Spleen (tissue), 11 donors: ENCODE measurements around the gene SNX27. TPM values are rescaled to one million over a fixed set of nuclear protein-coding genes. Genes with fewer than 3 reads are reported as not detected.

ENCODE experiments used
- DNase-seq: peaks from one replicate; pipeline ENCODE4 v3.0.0-alpha.2; 2020
- H3K27ac ChIP-seq, 8 donors: fragments of 200-600 bp; sonication (generic) in 7 of 8; 1 replicate in 4 of 8; 2 replicates in 4 of 8; pipeline versions ENCODE4 v1.5.0 to v1.8.0; 2016 to 2021; ENCODE audit warnings: inconsistent platforms in 4 of 8, mild to moderate bottlenecking in 4 of 8, moderate library complexity in 1 of 8
- H3K27me3 ChIP-seq, 7 donors: fragments of 200-600 bp; sonication (generic) in 6 of 7; replicated peaks in 1 of 7; 1 replicate in 4 of 7; 2 replicates in 3 of 7; pipeline versions ENCODE4 v1.5.0 to v1.8.0; 2016 to 2021; ENCODE audit warnings: inconsistent platforms in 3 of 7, mild to moderate bottlenecking in 1 of 7
- H3K36me3 ChIP-seq, 6 donors: fragments of 200-600 bp; sonication (generic) in 5 of 6; 1 replicate in 4 of 6; 2 replicates in 2 of 6; pipeline versions ENCODE4 v1.5.0 to v1.8.0; 2016 to 2021; ENCODE audit warnings: inconsistent platforms in 2 of 6
- H3K4me1 ChIP-seq, 6 donors: fragments of 200-600 bp; sonication (generic) in 5 of 6; 1 replicate in 3 of 6; 2 replicates in 3 of 6; pipeline versions ENCODE4 v1.5.0 to v1.8.0; 2016 to 2021; ENCODE audit warnings: inconsistent platforms in 3 of 6
- H3K4me3 ChIP-seq, 8 donors: fragments of 200-600 bp; sonication (generic) in 7 of 8; 1 replicate in 4 of 8; 2 replicates in 4 of 8; pipeline versions ENCODE4 v1.5.0 to v1.8.0; 2016 to 2021; ENCODE audit warnings: inconsistent platforms in 4 of 8, mild to moderate bottlenecking in 4 of 8, moderate library complexity in 2 of 8
- H3K9me3 ChIP-seq, 8 donors: fragments of 200-600 bp; sonication (generic) in 7 of 8; 1 replicate in 4 of 8; 2 replicates in 4 of 8; pipeline versions ENCODE4 v1.5.0 to v1.8.0; 2016 to 2021; ENCODE audit warnings: inconsistent platforms in 4 of 8
- CTCF ChIP-seq, 11 experiments: fragments of 200-600 bp in 7 of 11; fragments of 450-650 bp in 4 of 11; sonication (generic) in 4 of 11; IDR thresholded peaks in 8 of 11; conservative IDR thresholded peaks in 3 of 11; 1 replicate in 7 of 11; 2 replicates in 4 of 11; pipeline versions ENCODE4 v1.4.0 to v1.8.0; 2016 to 2021; ENCODE audit warnings: antibody characterized with exemption in 11 of 11, inconsistent platforms in 4 of 11, mild to moderate bottlenecking in 1 of 11
- POLR2A ChIP-seq, 3 donors: fragments of 450-650 bp; IDR thresholded peaks; one replicate each; pipeline ENCODE4 v1.5.1; 2017; ENCODE audit warnings: antibody characterized with exemption in 3 of 3, mild to moderate bottlenecking in 1 of 3
- POLR2AphosphoS5 ChIP-seq, 3 donors: sonication (generic); formaldehyde crosslinking; IDR thresholded peaks; one replicate each; pipeline ENCODE4 v1.5.1; 2017; ENCODE audit warnings: antibody characterized with exemption in 3 of 3
- WGBS, 5 donors: extraction: QIAGEN DNeasy Blood & Tissue Kit in 3 of 5; methylation state at CpG; one replicate each; pipeline versions ENCODE4 v1.1.5 to v1.1.7; 2013 to 2018; 5-methylcytosine and 5-hydroxymethylcytosine counted together
- intact Hi-C: fragments of 100-400 bp; cut with DNase I; formaldehyde crosslinking; loops from one replicate; pipeline ENCODE4 v1.15.0; 2023; ENCODE audit warnings: low total_unique reads
- polyA plus RNA-seq, 3 donors: library from polyadenylated mRNA; stranded (reverse); fragments of 200-250 nt; gene quantifications; one replicate each; pipeline ENCODE4 v1.2.1, GENCODE V29; 2013
- total RNA-seq, 7 donors: library from RNA; depleted of rRNA in 3 of 7; stranded (reverse); fragments of >200 nt in 3 of 7; fragmentation: NEBNext Ultra II Directional in 4 of 7; extraction: Animal tissue kit (Norgen Biotek cat#: 25700) in 4 of 7; gene quantifications; one replicate each; pipeline versions ENCODE4 v1.1.0 to v1.2.1, GENCODE V29; 2016 to 2021
- donor health status: healthy with polysubstance abuse.
- donor health status: DM: no; HTN: no; CAD: no; lungs with moderate emphysema.
- donor health status: DM: no; HTN: no; CAD: no.
- donor health status: Bipolar disorder and iron deficiency.
- donor health status: healthy.
- donor health status: DM: no; HTN: no; CAD: no.
- donor health status: DM: yes; HTN: yes; CAD: no.

Gene SNX27
- total and polyA plus RNA-seq, 10 donors: 3.1 to 69.6 (median 48.3) TPM

GRCh38 chr1:151612501-151613281 is 841 bp downstream of the SNX27 start:
- H3K4me3 ChIP-seq: peak overlapping the region; percentile 95 to 100 (median 98)
- TF ChIP-seq POLR2AphosphoS5 (IDR thresholded peaks at IDR 0.05) (peak in 1 of 3 donors; percentile 16), CTCF (IDR thresholded peaks at IDR 0.05 in 8 of 11, conservative IDR thresholded peaks at IDR 0.05 in 3 of 11) (no peak)
- intact Hi-C loops: no loop called here
- peaks cover 0 to 18% (median 0%) of the 10 kb centered on the region in 6 donors for H3K36me3 ChIP-seq
- 1 to 4% (median 2%) methylated on average over 29 to 44 of the region's 44 CpGs for WGBS, 5 donors
- peaks cover 0 to 63% (median 46%) of the 10 kb centered on the region in 6 donors for H3K4me1 ChIP-seq
- peak overlapping the region; percentile 94 to 100 (median 96) for H3K27ac ChIP-seq
- H3K27me3 ChIP-seq: no peaks in the 10 kb centered on the region
- no peak for DNase-seq
- no peaks in the 10 kb centered on the region for H3K9me3 ChIP-seq

GRCh38 chr1:151613282-151613780 is 1.5 kb downstream of the SNX27 start:
- H3K27me3 ChIP-seq: no peaks in the 10 kb centered on the region
- TF ChIP-seq POLR2AphosphoS5 (IDR thresholded peaks at IDR 0.05): no peak
- no peak for TF ChIP-seq CTCF (IDR thresholded peaks at IDR 0.05 in 8 of 11, conservative IDR thresholded peaks at IDR 0.05 in 3 of 11)
- no peak for TF ChIP-seq POLR2A (IDR thresholded peaks at IDR 0.05)
- peak overlapping the region; percentile 95 to 100 (median 98) for H3K4me3 ChIP-seq
- peaks cover 0 to 68% (median 48%) of the 10 kb centered on the region in 6 donors for H3K4me1 ChIP-seq
- no peak for DNase-seq
- H3K36me3 ChIP-seq: peaks cover 0 to 18% (median 0%) of the 10 kb centered on the region in 6 donors
- peak overlapping the region in 7 of 8 donors; percentile 51 to 100 (median 97) for H3K27ac ChIP-seq
- no peaks in the 10 kb centered on the region for H3K9me3 ChIP-seq
- intact Hi-C loops: no loop called here
- WGBS, 5 donors: 51 to 66% (median 54%) methylated on average over 9 of the region's 9 CpGs

- no peak overlapping the region for H3K4me3 ChIP-seq
- no peaks in the 10 kb centered on the region for H3K27me3 ChIP-seq
- peaks cover 0 to 18% (median 0%) of the 10 kb centered on the region in 6 donors for H3K36me3 ChIP-seq
- WGBS, 5 donors: 88 to 95% (median 92%) methylated on average over 4 of the region's 4 CpGs
- peaks cover 8 to 92% (median 70%) of the 10 kb centered on the region in 6 donors for H3K4me1 ChIP-seq
- TF ChIP-seq POLR2AphosphoS5 (IDR thresholded peaks at IDR 0.05) (no peak), POLR2A (IDR thresholded peaks at IDR 0.05) (no peak), CTCF (IDR thresholded peaks at IDR 0.05 in 8 of 11, conservative IDR thresholded peaks at IDR 0.05 in 3 of 11) (no peak)
- H3K9me3 ChIP-seq: no peaks in the 10 kb centered on the region
- intact Hi-C loops: no loop called here
- DNase-seq: no peak
- H3K27ac ChIP-seq: no peak overlapping the region
Observed at GRCh38 chr1:151615711-151616504, 4.1 kb downstream of the SNX27 start.

- no peak overlapping the region for H3K27ac ChIP-seq
- WGBS, 5 donors: 76 to 94% (median 88%) methylated on average over 3 of the region's 3 CpGs
- no peaks in the 10 kb centered on the region for H3K27me3 ChIP-seq
- no peak for TF ChIP-seq POLR2AphosphoS5 (IDR thresholded peaks at IDR 0.05)
- no peak for TF ChIP-seq CTCF (IDR thresholded peaks at IDR 0.05 in 8 of 11, conservative IDR thresholded peaks at IDR 0.05 in 3 of 11)
- no peak for TF ChIP-seq POLR2A (IDR thresholded peaks at IDR 0.05)
- no peaks in the 10 kb centered on the region for H3K9me3 ChIP-seq
- H3K4me3 ChIP-seq: no peak overlapping the region
- intact Hi-C loops: no loop called here
- peaks cover 8 to 92% (median 70%) of the 10 kb centered on the region in 6 donors for H3K4me1 ChIP-seq
- DNase-seq: no peak
- peaks cover 0 to 18% (median 0%) of the 10 kb centered on the region in 6 donors for H3K36me3 ChIP-seq
Observed at GRCh38 chr1:151616505-151616849, 4.6 kb downstream of the SNX27 start.
